ENCODE measurements around the gene ARID1B.

The ARID1B gene

DNA sequence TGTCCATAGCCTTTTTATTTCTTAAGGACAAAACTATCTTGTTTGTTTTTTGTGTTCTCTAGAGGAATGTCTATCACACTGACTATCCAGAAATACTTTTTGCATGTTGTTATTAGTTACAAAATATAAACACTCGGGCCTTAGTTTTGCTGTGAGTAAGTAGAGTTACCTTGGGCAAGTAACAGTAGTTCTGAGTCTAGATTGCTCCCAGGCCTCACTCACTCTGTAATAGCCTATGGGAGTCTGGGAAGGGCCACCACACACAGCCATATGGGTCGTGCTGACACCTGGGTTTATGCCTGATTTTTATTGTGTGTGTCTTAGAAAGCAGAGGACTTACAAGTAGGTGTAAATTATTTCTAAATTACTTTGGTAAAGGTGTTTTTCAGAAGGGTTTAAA lies 360.3 kb downstream of the ARID1B start:
- TF ChIP-seq SIN3A (IDR thresholded peaks at IDR 0.05; ENCODE audit: borderline replicate concordance, insufficient read depth, low read length) (no peak), TAF1 (IDR thresholded peaks at IDR 0.05; ENCODE audit: borderline replicate concordance, insufficient read depth, low read length) (no peak)

DNA sequence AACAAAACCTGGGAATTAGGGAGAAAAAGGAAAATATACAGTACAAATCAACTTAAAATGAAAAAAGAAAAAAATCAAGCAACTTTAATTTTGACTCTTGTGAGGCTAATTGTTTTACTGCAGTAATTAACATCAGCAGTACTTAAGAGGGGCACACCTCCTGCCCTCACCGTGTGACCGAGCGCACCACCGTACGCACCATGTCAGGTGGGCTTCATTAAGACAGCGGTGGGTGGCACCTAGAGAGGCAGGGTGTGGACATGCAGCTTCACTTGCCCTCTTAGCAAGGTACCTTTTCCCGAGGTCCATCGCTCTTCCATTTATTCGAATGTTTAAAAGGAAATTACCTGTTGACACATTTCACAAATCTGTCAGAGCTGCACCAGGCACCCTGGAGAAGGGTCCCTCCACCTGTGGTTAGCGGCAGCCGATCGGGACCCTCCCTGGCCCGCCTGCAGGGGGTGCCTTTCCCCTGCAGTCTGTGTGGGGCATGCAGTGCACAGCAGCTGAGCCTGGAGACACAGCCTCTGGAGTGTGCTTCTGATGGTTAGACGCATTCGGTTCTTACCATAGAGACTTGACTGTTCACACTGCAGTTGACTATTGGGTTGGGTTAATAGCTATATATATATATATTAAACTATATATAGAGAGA lies 362.0 kb downstream of the ARID1B start:
- TF ChIP-seq FOXP2 (optimal IDR thresholded peaks at IDR 0.05; ENCODE audit: borderline replicate concordance, extremely low read depth, extremely low read length, insufficient read depth) (no peak), SIN3A (IDR thresholded peaks at IDR 0.05; ENCODE audit: borderline replicate concordance, insufficient read depth, low read length) (no peak), REST (IDR thresholded peaks at IDR 0.05; ENCODE audit: insufficient read depth in 1 of 2, low read depth in 2 of 2, low read length in 2 of 2) (no peak), POLR2AphosphoS5 (IDR thresholded peaks at IDR 0.05; ENCODE audit: low read depth, low read length) (no peak), TAF1 (IDR thresholded peaks at IDR 0.05; ENCODE audit: borderline replicate concordance, insufficient read depth, low read length) (no peak)

DNA sequence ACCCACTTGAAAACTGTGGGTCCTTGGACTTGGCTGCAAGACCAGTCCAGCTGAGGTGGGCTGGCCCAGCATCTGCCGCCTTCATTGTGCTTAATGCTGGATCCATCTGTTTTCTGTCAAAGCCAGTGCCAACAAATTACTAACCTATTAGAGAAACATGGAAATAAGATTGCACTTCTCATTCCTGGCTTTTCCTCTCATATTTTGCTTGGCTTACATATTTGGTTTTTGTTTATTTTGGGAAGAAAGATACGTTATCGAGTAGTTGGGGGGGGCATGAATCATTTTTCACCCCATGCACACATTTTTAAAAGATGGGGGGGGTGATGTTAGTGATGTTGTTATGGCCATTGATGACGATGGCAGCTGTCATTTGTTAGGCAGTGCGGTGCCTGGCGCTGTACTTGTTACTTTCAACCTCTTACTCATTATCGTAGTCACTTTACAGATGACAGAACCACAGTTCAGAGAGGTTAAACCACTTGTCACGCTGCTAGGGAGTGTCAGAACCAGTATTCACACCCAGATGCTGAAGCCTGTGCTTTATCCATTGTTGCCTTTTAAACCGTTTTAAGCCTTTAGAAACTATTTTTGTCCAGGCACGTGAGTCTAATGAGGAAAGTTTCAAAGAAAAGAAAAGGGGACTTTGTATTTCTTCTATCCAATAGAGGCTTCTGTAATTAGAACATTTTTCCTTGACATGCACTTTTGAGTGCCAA lies 366.2 kb downstream of the ARID1B start:
- TF ChIP-seq SIN3A (IDR thresholded peaks at IDR 0.05; ENCODE audit: borderline replicate concordance, insufficient read depth, low read length) (peak; percentile 59; the same call in 1 of the 2 replicates), FOXP2 (optimal IDR thresholded peaks at IDR 0.05; ENCODE audit: borderline replicate concordance, extremely low read depth, extremely low read length, insufficient read depth) (no peak), TAF1 (IDR thresholded peaks at IDR 0.05; ENCODE audit: borderline replicate concordance, insufficient read depth, low read length) (0 out of 2 replicates have a peak, but pooled peaks have one; percentile 28)

DNA sequence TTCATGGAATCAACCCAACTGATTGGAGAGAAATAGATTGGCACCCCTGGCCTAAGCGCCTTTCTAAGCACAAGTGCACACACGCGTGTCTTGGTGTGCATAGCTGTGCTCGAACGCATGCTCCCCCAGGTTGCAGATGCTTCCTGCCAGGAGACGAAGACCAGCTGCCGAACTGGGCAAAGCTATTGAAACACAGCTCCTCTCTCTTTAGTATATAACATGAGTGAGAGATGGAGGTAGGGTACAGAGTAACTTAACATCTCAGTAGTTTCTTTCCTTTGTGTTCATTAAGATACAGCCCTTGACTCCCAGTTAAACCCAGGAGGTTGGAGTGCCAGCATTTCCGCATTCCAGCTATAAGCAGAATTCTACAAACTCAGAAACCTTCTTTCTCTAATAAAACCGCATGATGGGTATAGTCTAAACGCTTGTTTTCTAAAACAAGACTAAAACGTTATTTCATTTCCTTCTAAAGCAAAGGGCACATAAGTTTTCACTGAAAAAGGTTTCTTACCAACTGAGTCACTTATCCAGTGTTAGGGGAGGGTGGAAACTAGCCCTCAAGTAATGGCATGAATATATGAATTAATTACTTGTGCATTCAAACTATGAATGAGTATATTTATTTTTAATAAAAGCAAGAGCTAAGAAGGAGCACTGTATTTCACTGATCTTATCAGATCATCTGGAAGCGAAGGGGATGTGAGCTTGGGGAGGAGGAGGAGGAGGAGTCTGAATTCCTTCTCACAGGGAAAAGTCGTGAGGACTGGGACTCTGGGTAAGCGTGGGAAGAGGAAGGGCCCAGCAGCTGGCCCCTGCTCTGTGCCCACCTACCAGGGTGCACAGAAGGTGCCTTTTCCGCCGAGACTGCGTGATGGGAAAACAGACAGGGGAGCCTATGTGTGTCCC lies 367.0 kb downstream of the ARID1B start:
- TF ChIP-seq TAF1 (IDR thresholded peaks at IDR 0.05; ENCODE audit: borderline replicate concordance, insufficient read depth, low read length) (no peak), SIN3A (IDR thresholded peaks at IDR 0.05; ENCODE audit: borderline replicate concordance, insufficient read depth, low read length) (no peak), REST (IDR thresholded peaks at IDR 0.05; ENCODE audit: insufficient read depth in 1 of 2, low read depth in 2 of 2, low read length in 2 of 2) (no peak), FOXP2 (optimal IDR thresholded peaks at IDR 0.05; ENCODE audit: borderline replicate concordance, extremely low read depth, extremely low read length, insufficient read depth) (no peak), POLR2AphosphoS5 (IDR thresholded peaks at IDR 0.05; ENCODE audit: low read depth, low read length) (no peak)

GRCh38 chr6:157144859-157145568 lies 367.8 kb downstream of the ARID1B start:
- no peak for TF ChIP-seq REST (IDR thresholded peaks at IDR 0.05; ENCODE audit: insufficient read depth in 1 of 2, low read depth in 2 of 2, low read length in 2 of 2)
- no peak for TF ChIP-seq FOXP2 (optimal IDR thresholded peaks at IDR 0.05; ENCODE audit: borderline replicate concordance, extremely low read depth, extremely low read length, insufficient read depth)
- no peak for TF ChIP-seq TAF1 (IDR thresholded peaks at IDR 0.05; ENCODE audit: borderline replicate concordance, insufficient read depth, low read length)
- TF ChIP-seq SIN3A (IDR thresholded peaks at IDR 0.05; ENCODE audit: borderline replicate concordance, insufficient read depth, low read length): no peak
- TF ChIP-seq POLR2AphosphoS5 (IDR thresholded peaks at IDR 0.05; ENCODE audit: low read depth, low read length): no peak
